NT2/D1 (cell line): ENCODE data around the gene ARF1.

Experiments used
- DNase-seq: peaks from one replicate; pipeline ENCODE4 v3.0.0-alpha.2; 2011; ENCODE audit warnings: low read depth, low spot score
- H3K27me3 ChIP-seq: 2 replicates; pipeline ENCODE4 v1.6.0; 2011; ENCODE audit warnings: mild to moderate bottlenecking; ENCODE audit not compliant: insufficient read length, insufficient read depth
- H3K36me3 ChIP-seq: 2 replicates; pipeline ENCODE4 v1.6.1; 2011; ENCODE audit warnings: mild to moderate bottlenecking, low read length, mixed read lengths; ENCODE audit not compliant: insufficient read depth, insufficient read length
- H3K4me1 ChIP-seq: 2 replicates; pipeline ENCODE4 v1.5.1; 2011; ENCODE audit not compliant: insufficient read depth, insufficient read length
- H3K4me3 ChIP-seq: 2 replicates; pipeline ENCODE4 v1.5.1; 2011; ENCODE audit warnings: low read depth; ENCODE audit not compliant: insufficient read length
- H3K9ac ChIP-seq: 2 replicates; pipeline ENCODE4 v1.6.0; 2011; ENCODE audit warnings: low read depth; ENCODE audit not compliant: insufficient read length
- H3K9me3 ChIP-seq: 2 replicates; pipeline ENCODE4 v1.5.1; 2011; ENCODE audit warnings: mild to moderate bottlenecking, low read length; ENCODE audit not compliant: insufficient read depth
- SUZ12 ChIP-seq: IDR thresholded peaks from 2 replicates; pipeline ENCODE4 v1.6.1; 2011; ENCODE audit not compliant: insufficient read length, insufficient read depth; ENCODE audit errors: extremely low read depth
- YY1 ChIP-seq: IDR thresholded peaks from 2 replicates; pipeline ENCODE4 v1.6.1; 2011; ENCODE audit not compliant: insufficient read length, insufficient read depth
- ZNF274 ChIP-seq: IDR thresholded peaks from 2 replicates; pipeline ENCODE4 v1.6.1; 2011; ENCODE audit warnings: mild to moderate bottlenecking, low read depth, low read length

ARF1 gene

DNA sequence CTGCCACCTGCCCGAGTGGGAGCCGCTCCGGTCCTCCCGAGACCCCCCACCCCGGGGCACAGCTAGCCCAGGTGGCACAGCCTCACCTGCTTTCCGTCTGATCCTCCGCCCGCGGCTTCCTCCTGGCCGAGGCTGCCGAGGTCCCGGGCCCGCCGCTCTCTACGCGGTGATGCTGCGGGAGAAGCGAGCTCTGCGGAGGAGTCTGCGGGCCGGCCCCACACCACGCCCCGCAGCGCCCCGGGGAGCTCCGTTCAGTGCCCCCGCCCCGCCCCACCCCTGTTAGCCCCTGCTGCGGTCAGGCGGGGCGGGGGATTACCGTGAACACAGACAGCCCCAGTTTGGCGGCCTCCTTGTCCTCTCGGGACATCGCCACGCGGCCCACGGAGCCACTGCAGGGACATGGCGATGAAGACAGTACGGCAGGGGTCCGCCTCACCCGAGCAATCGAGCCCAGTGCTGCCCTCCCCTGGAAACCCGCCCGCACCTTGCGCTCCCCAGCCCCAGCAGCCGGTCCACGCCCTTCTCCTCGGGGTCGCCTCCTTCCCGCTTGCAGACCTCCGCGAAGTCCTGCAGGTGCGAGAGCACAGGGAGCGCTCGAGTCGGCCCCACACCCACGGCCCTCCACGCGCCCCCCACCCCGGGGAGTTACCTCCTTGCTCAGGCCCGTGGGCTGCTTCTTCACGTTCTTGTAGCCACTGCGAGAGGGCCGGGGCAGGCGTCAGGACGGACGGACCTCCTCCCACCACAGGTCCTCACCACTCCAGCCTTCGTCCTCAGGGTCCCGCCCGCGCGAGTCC is 19.7 kb downstream of the ARF1 start:
- Histone ChIP-seq H3K27me3 (no peaks in the 10 kb centered on the region), H3K4me1 (peaks cover 12% of the 10 kb centered on the region), H3K9ac (peak overlapping the region; percentile 97), H3K36me3 (peaks cover 71% of the 10 kb centered on the region), H3K9me3 (no peaks in the 10 kb centered on the region), H3K4me3 (peak overlapping the region; percentile 96)
- no peak for DNase-seq
- TF ChIP-seq YY1 = no peak
- no peak for TF ChIP-seq SUZ12
- TF ChIP-seq ZNF274 = no peak

DNA sequence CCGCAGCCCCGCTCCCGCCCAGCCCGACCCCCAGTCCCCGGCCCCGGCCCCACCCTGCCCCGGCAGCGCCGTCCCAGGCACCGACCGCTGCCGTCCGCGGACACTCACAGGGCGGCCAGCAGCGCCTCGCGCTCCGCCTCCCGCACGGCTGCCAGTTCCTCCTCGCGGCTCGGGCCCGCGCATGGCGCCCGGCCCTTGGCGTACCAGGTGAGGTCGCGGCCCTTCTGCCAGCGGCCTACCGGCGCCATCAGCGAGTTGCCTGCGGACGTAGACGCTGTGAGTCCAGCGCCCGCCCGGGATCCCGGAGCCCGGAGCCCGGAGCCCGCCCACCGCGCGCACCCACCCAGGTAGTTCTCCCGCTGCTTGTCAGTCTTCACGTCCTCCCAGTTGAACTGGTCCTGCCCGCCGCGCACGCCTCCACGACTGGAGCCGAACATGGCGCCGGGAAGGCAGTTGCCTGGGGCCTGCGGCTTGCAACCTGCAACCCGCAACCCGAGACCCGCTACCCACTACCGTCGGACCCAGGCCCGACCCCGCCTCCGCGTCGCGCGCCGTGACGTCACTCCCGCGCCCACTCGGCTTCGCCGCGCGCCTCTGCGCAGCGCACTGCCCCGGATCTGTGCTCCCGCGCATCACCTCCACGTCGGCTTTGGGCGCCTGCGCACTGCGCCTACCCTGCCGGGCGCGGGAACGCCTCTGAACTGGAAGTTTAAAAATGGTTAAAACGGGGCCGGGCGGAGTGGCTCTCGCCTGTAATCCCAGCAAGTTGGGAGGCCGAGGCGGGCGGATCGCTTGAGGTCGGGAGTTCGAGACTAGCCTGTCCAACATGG is 20.5 kb downstream of the ARF1 start, which contains the start of gene C1orf35:
Gene C1orf35 (minus strand): TSS at position 535 of the 830 bp plus-strand sequence. CDS start 98 bp downstream, at position 437.
- TF ChIP-seq SUZ12 = no peak
- no peak for TF ChIP-seq ZNF274
- TF ChIP-seq YY1 = peak; percentile 46
- peak; percentile 97 for DNase-seq
- Histone ChIP-seq H3K4me3 (peak within 1 kb of the TSS; percentile 96), H3K27me3 (no peaks in the 10 kb centered on the region), H3K9me3 (no peaks in the 10 kb centered on the region), H3K9ac (peak within 1 kb of the TSS; percentile 97), H3K4me1 (peaks cover 12% of the 10 kb centered on the region), H3K36me3 (peaks cover 71% of the 10 kb centered on the region)

- peak overlapping the region; percentile 97 for H3K9ac ChIP-seq
- H3K27me3 ChIP-seq = peaks cover 2% of the 10 kb centered on the region
- H3K4me1 ChIP-seq = peaks cover 12% of the 10 kb centered on the region
- DNase-seq = no peak
- TF ChIP-seq SUZ12 (no peak), ZNF274 (no peak), YY1 (no peak)
- H3K9me3 ChIP-seq = no peaks in the 10 kb centered on the region
- H3K36me3 ChIP-seq = peaks cover 57% of the 10 kb centered on the region
- no peak overlapping the region for H3K4me3 ChIP-seq
These were observed 22.2 kb downstream of the ARF1 start for GRCh38 chr1:228104526-228105269.

DNA sequence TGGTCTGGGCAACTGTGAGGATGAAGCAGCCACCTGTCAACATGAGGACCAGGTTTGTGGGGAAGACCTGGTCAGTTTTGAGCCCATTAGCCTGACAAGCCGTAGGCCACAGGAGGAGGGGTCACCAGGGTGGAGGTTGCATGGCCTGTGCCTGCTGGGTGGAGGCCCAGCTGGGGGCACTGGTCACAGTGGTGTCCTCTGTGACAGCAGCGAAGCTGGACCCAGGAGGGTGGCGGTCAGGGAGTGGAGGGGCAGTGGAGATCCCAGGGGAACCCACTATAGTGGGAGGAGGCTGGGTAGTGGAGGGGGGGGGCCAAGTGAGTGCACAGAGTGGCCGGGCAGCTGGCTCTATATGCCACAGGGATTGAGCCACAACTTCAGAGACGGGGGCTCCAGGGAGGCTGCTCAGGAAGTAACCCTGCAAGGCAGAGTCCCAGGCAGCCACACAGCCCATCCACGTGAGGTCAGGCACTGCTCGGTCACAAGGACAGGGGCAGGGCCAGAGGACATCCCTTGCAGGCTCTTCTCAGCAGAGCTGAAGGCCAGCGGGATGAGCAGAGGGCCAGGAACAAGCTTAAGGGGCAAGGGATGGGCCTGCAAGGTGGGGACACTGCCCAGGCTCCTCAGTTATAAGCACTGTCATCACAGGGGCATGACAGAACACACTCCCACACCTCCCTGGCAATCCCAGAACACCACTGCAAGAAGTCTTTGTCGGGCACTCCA is 22.9 kb downstream of the ARF1 start:
- Histone ChIP-seq H3K36me3 (peaks cover 49% of the 10 kb centered on the region), H3K4me3 (no peak overlapping the region), H3K27me3 (peaks cover 7% of the 10 kb centered on the region), H3K4me1 (peaks cover 12% of the 10 kb centered on the region), H3K9ac (no peak overlapping the region), H3K9me3 (no peaks in the 10 kb centered on the region)
- no peak for TF ChIP-seq YY1
- no peak for TF ChIP-seq SUZ12
- TF ChIP-seq ZNF274 = no peak
- DNase-seq = no peak

GRCh38 chr1:228105996-228106799 is 23.7 kb downstream of the ARF1 start:
- Histone ChIP-seq H3K27me3 (peaks cover 10% of the 10 kb centered on the region), H3K4me1 (peaks cover 8% of the 10 kb centered on the region), H3K9me3 (no peaks in the 10 kb centered on the region), H3K9ac (no peak overlapping the region), H3K4me3 (no peak overlapping the region), H3K36me3 (peaks cover 43% of the 10 kb centered on the region)
- no peak for DNase-seq
- no peak for TF ChIP-seq YY1
- no peak for TF ChIP-seq SUZ12
- TF ChIP-seq ZNF274 = no peak

- H3K4me3 ChIP-seq = no peak overlapping the region
- H3K9me3 ChIP-seq = no peaks in the 10 kb centered on the region
- peaks cover 6% of the 10 kb centered on the region for H3K4me1 ChIP-seq
- no peak for TF ChIP-seq SUZ12
- no peak for TF ChIP-seq YY1
- no peak for TF ChIP-seq ZNF274
- H3K36me3 ChIP-seq = peaks cover 37% of the 10 kb centered on the region
- peaks cover 10% of the 10 kb centered on the region for H3K27me3 ChIP-seq
- no peak overlapping the region for H3K9ac ChIP-seq
- no peak for DNase-seq
These were observed 24.2 kb downstream of the ARF1 start for GRCh38 chr1:228106800-228107054.
